Glomerular visceral epithelial cell (primary cell): ENCODE measurements around the gene KLHDC7A.

ENCODE experiments used
- DNase-seq: peaks from one replicate; pipeline ENCODE4 v3.0.0-alpha.2; 2016; ENCODE audit errors: extremely low spot score

Gene KLHDC7A

GRCh38 chr1:18508084-18508483 lies 27.4 kb downstream of the KLHDC7A start:
- DNase-seq: no peak

GRCh38 chr1:18511149-18511873 lies 30.6 kb downstream of the KLHDC7A start:
- DNase-seq: no peak

DNA sequence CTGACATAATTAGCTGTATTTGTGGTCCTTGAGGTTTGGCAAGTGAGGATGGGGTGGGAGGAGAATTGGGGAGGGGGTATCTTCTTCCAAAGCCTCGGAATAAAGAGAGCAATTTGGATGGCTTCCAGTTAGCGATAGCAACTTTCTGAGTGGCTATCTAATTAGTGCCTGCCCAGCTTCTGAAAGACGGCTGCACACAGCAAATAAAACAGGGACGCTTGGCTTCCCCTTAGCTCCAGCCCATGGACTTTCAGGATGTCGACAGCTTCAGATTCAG lies 31.1 kb downstream of the KLHDC7A start:
- DNase-seq: no peak

DNA sequence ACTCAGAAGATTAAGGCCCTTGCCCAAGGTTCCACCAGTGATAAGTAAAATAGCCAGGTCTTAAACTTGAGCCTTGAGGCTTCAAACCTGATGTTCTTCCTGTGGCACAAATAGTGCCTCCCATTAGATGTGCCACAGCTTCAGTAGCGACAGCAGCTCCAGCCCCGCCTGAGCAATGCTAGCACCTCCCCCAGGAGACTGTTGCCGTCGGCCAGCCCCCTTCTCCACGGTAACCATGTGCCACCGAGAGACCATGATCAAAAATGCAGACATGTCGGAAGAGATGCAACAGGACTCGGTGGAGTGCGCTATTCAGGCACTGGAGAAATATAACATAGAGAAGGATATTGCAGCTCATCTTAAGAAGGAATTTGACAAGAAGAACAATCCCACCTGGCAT lies 32.2 kb downstream of the KLHDC7A start:
- DNase-seq: no peak

GRCh38 chr1:18513995-18514394 lies 33.3 kb downstream of the KLHDC7A start:
- no peak for DNase-seq

DNA sequence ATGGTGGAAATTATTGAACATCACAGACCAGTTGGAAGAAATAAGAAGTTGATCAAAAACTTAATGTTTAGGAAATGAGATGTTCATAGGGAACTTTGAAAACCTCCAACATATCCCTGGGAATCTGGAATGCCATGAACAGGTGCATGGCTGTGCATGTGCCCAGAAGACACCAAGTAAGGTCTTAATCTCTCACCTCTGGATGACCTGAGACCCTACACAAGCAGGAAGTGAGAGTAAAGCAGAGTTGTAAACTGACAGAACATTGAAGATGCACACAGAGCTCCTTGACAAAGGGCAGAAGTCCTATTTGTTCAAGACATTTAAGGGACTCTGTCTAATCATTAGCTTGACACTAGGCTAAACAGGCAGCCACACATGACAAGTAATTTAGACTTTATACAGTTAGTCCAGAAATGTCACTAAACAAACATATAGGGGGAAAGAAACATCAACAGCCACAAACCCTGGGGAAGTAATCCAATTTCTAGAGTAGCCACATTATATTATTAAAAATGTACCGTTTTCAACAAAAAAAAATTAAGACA lies 34.5 kb downstream of the KLHDC7A start:
- no peak for DNase-seq

DNA sequence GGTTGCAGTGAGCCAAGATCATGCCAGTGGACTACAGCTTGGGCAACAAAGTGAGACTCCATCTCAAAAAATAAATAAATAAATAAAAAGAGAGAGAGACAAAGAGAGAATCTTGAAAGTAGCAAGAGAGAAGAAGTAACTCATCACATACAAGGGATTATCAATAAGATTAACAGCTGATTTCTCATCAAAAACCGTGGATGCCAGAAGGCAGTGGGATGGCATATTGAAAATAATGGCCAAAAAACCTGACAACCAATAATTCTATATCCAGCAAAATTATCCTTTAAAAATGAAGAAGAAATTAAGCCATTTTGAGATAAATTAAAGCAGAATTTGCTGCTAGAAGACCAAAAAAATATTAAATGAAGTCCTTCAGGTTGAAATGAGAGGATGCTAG lies 35.7 kb downstream of the KLHDC7A start:
- DNase-seq: no peak

- DNase-seq: no peak
Measured at GRCh38 chr1:18526436-18527275, 45.9 kb downstream of the KLHDC7A start.

- DNase-seq: no peak
Measured at GRCh38 chr1:18527514-18527913, 46.8 kb downstream of the KLHDC7A start.

DNA sequence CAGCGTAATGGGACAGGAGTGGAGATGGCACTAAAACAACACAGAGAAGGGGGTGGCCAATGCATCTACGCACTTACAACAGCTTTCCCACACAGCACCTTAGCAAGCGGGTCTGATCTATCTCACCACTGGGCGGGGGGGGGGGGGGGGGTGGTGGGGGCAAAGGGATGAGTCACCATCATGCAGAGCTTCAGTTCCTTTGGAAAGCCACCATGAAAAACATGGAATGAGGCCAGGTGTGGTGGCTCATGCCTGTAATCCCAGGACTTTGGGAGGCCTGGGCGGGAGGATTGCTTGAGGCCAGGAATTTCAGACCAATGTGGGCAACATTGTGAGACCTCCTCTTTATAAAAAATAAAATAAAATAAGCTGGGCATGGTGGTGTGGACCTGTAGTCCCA lies 47.2 kb downstream of the KLHDC7A start:
- no peak for DNase-seq

DNA sequence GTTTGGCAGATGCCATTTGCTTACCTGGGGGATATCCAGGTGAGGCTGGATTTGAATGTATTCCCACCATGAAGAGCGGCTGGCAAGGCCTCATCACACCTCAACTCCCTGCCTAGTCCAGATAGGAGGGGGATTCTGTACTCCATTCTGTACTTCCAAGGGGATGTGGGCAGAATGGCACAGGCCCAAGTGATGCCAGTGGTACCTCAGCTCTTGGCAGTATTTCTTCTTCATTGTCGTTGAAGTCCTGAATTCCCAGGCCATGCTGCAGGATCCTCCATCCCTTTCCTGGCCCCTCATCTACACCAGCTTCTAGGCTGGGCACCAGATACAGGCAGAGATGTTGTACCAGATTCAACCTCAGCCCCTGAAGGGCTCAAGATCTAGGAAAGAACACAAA lies 47.9 kb downstream of the KLHDC7A start:
- no peak for DNase-seq

DNA sequence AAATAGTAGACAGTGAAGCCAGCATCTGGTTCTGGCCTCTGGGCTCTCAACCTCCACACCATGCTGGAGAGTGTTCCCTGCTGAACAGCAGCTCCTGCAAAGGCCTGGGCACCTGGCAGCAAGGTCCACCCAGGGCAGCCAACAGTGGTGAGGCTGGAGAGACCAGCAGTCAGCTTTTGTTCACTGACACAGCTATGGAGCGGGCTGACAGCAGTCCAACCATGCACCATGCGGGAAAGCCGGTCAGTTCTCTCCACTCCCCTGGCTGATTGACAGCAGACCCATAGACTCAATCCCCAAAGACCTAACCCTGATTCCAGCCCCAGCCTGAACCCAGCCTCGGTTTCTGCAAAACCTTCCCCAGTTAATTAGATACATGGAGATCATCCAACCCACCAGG lies 49.0 kb downstream of the KLHDC7A start:
- DNase-seq: no peak

DNA sequence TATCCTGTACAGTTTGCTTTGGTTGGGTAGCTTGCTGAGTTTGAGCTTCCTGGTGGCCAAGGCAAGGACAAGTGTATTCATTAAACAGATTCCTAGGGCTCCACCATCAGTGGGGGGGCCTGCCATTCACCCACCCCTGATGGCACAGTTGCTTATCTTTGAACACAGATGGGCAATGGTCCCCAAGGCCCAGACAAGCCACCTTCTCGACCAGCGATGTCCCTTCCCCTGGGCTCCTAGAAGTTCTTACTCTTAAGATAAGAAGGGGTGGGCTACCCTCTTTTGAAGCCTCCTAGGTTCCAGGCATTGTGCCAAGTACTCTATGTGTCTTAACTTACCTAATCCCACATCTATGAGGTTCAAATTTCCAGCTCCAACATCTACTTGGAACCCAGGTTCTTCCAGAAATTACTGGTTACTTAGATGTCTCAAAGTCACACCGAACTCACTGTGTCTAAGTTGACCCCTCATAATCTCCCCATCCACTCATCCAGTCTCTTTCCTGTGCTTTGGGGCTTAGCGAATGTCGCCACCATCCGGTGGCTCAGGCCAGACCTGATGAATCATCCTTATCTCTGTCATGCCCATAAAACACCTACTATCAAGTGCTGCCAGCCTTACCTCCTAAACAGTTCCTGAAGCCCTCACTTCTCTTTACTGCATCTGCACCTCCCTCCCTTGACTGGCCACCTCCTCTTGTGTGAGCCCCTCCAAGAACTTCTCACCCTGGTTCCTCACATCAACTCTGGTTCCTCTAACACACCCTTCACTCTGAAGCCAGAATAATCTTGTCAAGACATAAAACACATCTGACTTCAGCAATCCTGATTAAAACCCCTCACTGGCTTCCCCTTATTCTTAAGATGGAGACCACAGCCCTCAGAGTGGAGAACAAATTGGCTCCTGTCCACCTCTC lies 50.1 kb downstream of the KLHDC7A start:
- DNase-seq: no peak

GRCh38 chr1:18531503-18531845 lies 50.7 kb downstream of the KLHDC7A start:
- DNase-seq: no peak

- DNase-seq: no peak
Measured at GRCh38 chr1:18532390-18533170, 51.9 kb downstream of the KLHDC7A start.

DNA sequence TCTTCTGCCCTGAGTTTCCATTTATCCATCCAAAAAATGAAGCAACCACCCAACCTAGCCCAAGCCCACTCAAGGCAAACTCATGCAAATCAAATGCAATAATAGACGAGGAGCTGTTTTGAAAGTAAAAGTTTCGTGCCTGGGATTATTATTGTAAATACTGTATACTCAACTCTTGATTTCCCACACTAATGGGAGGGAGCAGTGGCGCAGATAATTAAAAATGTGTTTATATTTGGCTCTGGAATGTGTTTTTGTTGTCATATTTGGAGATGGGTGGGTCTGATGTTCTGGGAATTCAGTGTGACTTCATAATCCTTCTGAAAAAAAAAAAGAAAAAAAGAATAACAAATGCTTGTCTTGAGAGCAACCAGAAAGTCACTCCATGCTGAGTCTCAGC lies 52.5 kb downstream of the KLHDC7A start:
- DNase-seq: no peak

DNA sequence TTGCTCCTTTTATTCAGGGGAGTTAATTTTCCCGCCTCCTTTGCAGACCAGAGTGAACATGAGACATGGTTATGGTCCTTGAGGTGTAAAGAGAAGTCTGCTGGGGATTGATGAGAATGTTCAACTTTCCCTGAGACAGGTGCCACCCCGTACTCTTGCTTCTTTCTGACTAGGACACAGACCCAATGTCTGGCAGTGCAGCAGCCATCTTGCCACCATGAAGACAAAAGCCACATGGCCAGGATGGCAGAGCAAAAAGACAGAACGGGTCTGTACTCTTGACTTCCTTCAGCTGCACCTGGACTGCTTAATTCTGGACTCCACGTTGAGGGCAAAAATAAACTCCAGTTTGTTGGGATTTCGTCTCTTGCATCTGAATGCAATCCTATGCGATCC lies 54.1 kb downstream of the KLHDC7A start:
- DNase-seq: no peak
